ENCODE measurements around the gene CHMP4B. TPM values are rescaled to one million over a fixed set of nuclear protein-coding genes. Genes with fewer than 3 reads are reported as not detected.

CHMP4B gene
- total RNA-seq, 4 donors from 2014 or later: 77.2 to 147 (median 107) TPM

GRCh38 chr20:33789109-33789857 is 21.9 kb upstream of the CHMP4B start:
- TF ChIP-seq CTCF (IDR thresholded peaks at IDR 0.05): no peak
- no peak for TF ChIP-seq POLR2A (IDR thresholded peaks at IDR 0.05)
- intact Hi-C loops (cut with DNase I): no loop called here
- 63 to 71% methylated on average over 4 to 9 of the region's 11 CpGs for WGBS, 2 donors
- Histone ChIP-seq H3K36me3 (peaks cover 0 to 10% (median 6%) of the 10 kb centered on the region in 3 donors), H3K4me1 (peaks cover 16 to 84% (median 24%) of the 10 kb centered on the region in 3 donors), H3K27ac (peak overlapping the region; percentile 81 to 92 (median 84)), H3K27me3 (no peaks in the 10 kb centered on the region), H3K9me3 (no peaks in the 10 kb centered on the region), H3K4me3 (no peak overlapping the region)
- no peak for DNase-seq

DNA sequence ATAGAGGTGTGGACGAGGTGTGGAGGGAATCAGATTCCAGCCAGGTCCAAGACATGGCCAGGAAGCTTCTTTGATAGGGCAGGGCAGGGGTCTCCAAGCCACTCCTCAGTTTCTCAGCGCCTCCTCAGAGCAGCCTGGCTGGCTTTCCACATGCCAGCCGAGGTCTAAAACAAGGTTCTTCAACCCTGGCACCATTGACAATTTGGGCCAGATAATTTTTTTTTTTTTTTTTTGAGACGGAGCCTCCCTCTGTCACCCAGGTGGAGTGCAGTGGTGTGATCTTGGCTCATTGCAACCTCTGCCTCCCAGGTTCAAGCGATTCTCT is 21.3 kb upstream of the CHMP4B start:
- intact Hi-C loops (cut with DNase I): loop anchor here (10.0 kb wide), 1 partner anchor 275 kb away; no protein-coding TSS in a partner anchor
- Histone ChIP-seq H3K4me1 (peaks cover 16 to 88% (median 24%) of the 10 kb centered on the region in 3 donors), H3K36me3 (peaks cover 0 to 10% (median 6%) of the 10 kb centered on the region in 3 donors), H3K27me3 (no peaks in the 10 kb centered on the region), H3K9me3 (no peaks in the 10 kb centered on the region), H3K4me3 (no peak overlapping the region), H3K27ac (peak overlapping the region; percentile 81 to 92 (median 84))
- no peak for TF ChIP-seq CTCF (IDR thresholded peaks at IDR 0.05)
- TF ChIP-seq POLR2A (IDR thresholded peaks at IDR 0.05): no peak
- WGBS, 2 donors: 33 to 44% methylated on average over 5 of the region's 5 CpGs
- no peak for DNase-seq

DNA sequence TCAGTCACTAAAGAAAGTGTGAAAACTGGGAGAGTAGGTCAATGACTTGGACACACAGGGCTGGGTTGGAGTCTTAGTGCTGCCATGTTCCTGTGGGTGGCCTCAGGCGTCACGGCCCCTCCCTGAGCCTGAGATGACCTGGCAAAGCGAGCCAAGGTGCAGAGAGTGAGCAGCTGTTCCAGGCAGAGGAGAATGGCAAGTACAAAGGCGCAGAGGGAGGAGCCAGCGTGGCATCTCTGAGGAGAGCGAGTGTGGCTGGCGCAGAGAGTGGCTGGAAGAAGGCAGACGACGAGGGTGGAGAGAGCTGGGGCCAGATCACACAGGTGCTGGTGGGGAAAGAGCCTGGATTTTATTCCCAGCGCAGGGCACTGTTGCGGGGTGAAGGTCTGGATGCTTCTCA is 20.6 kb upstream of the CHMP4B start:
- intact Hi-C loops (cut with DNase I): loop anchor here (10.0 kb wide), 1 partner anchor 274 kb away; no protein-coding TSS in a partner anchor
- H3K36me3 ChIP-seq: peaks cover 0 to 10% (median 6%) of the 10 kb centered on the region in 3 donors
- H3K27ac ChIP-seq: peak overlapping the region; percentile 81 to 92 (median 84)
- no peaks in the 10 kb centered on the region for H3K9me3 ChIP-seq
- TF ChIP-seq POLR2A (IDR thresholded peaks at IDR 0.05) (no peak), CTCF (IDR thresholded peaks at IDR 0.05) (no peak)
- peaks cover 16 to 93% (median 24%) of the 10 kb centered on the region in 3 donors for H3K4me1 ChIP-seq
- no peak for DNase-seq
- WGBS, 2 donors: 48 to 67% methylated on average over 9 to 11 of the region's 11 CpGs
- H3K4me3 ChIP-seq: no peak overlapping the region
- H3K27me3 ChIP-seq: no peaks in the 10 kb centered on the region

DNA sequence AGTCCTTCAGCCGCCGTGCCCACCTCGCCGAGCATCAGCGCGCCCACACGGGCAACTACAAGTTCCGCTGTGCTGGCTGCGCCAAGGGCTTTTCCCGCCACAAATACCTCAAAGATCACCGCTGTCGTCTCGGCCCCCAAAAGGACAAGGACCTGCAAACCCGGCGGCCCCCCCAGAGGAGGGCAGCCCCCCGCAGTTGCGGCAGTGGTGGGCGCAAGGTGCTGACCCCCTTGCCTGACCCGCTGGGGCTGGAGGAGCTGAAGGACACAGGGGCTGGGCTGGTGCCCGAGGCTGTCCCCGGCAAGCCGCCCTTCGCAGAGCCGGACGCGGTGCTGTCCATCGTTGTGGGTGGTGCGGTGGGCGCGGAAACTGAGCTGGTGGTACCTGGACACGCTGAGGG is 20.1 kb upstream of the CHMP4B start:
- H3K9me3 ChIP-seq: no peaks in the 10 kb centered on the region
- intact Hi-C loops (cut with DNase I): loop anchor here (10.0 kb wide), 1 partner anchor 274 kb away; no protein-coding TSS in a partner anchor
- TF ChIP-seq POLR2A (IDR thresholded peaks at IDR 0.05) (no peak), CTCF (IDR thresholded peaks at IDR 0.05) (no peak)
- H3K4me3 ChIP-seq: no peak overlapping the region
- WGBS, 2 donors: 97 to 98% methylated on average over 6 to 9 of the region's 31 CpGs
- H3K4me1 ChIP-seq: peaks cover 19 to 93% (median 24%) of the 10 kb centered on the region in 3 donors
- no peak for DNase-seq
- H3K27ac ChIP-seq: peak overlapping the region; percentile 81 to 92 (median 84)
- no peaks in the 10 kb centered on the region for H3K27me3 ChIP-seq
- H3K36me3 ChIP-seq: peaks cover 0 to 10% (median 6%) of the 10 kb centered on the region in 3 donors

DNA sequence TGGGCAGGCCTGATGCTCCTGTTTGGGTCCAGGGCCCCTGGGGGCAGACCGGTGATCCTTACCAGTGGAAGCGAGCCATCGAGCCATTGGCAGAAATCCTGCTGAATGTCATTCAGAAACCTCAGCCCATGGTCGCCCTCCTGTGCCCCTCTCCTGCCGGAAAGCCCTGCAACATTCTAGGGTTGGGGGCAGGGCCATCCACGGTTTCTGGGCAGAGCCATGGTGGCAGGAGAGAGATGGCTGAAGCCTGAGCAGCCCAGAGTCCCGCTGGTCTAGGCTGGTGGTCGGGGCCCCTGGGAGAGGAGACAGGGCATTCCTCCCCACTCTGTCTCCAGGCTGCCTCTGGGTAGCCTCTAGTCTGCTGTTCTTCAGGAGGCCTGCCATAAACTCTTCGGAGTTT is 19.6 kb upstream of the CHMP4B start:
- peak overlapping the region in 1 of 4 donors; percentile 5 for H3K27ac ChIP-seq
- intact Hi-C loops (cut with DNase I): loop anchor here (10.0 kb wide), 1 partner anchor 273 kb away; no protein-coding TSS in a partner anchor
- peaks cover 0 to 10% (median 6%) of the 10 kb centered on the region in 3 donors for H3K36me3 ChIP-seq
- TF ChIP-seq POLR2A (IDR thresholded peaks at IDR 0.05) (no peak), CTCF (IDR thresholded peaks at IDR 0.05) (no peak)
- no peaks in the 10 kb centered on the region for H3K27me3 ChIP-seq
- 97% methylated on average over 5 of the region's 9 CpGs; no CpG with 5 or more reads in 1 of the 2 donors for WGBS, 2 donors
- peaks cover 20 to 93% (median 24%) of the 10 kb centered on the region in 3 donors for H3K4me1 ChIP-seq
- H3K9me3 ChIP-seq: no peaks in the 10 kb centered on the region
- DNase-seq: no peak
- H3K4me3 ChIP-seq: no peak overlapping the region
